Activated T-cell treated with anti-CD3 and anti-CD28 coated beads, Interleukin-2, amount 50 U/mL, for 72 hours (primary cell): Measurements from ENCODE around the gene WASHC4. TPM values are rescaled to one million over a fixed set of nuclear protein-coding genes. Genes with fewer than 3 reads are reported as not detected.

ENCODE experiments used
- ATAC-seq, 2 donors: fragments of 150-1000 bp; cut with Tn5 transposase; replicated peaks in 1 of 2; 2 replicates each; pipeline ENCODE4 v1.10.0; 2021; ENCODE audit warnings: moderate library complexity in 2 of 2, mild to moderate bottlenecking in 1 of 2
- DNase-seq, 2 donors: peaks; one replicate each; pipeline ENCODE4 v3.0.0; 2021 to 2022; ENCODE audit warnings: mixed read lengths in 1 of 2
- H3K27ac Mint-ChIP-seq: one replicate; pipeline ENCODE4 v1.8.0; 2022; ENCODE audit warnings: mild to moderate bottlenecking, moderate library complexity, mixed read lengths
- H3K27me3 Mint-ChIP-seq: one replicate; pipeline ENCODE4 v1.8.0; 2022; ENCODE audit warnings: low read depth, mixed read lengths
- H3K36me3 Mint-ChIP-seq, 2 donors: one replicate each; pipeline ENCODE4 v1.8.0; 2022; ENCODE audit warnings: mixed read lengths in 2 of 2, mild to moderate bottlenecking in 1 of 2; ENCODE audit not compliant: insufficient read depth in 2 of 2
- H3K4me1 Mint-ChIP-seq: one replicate; pipeline ENCODE4 v1.8.0; 2022; ENCODE audit warnings: low read depth, mixed read lengths
- H3K4me3 Mint-ChIP-seq, 2 donors: one replicate each; pipeline ENCODE4 v1.8.0; 2022; ENCODE audit warnings: mild to moderate bottlenecking in 2 of 2, mixed read lengths in 2 of 2, moderate library complexity in 2 of 2
- H3K9me3 Mint-ChIP-seq, 2 donors: one replicate each; pipeline ENCODE4 v1.8.0; 2022; ENCODE audit warnings: mixed read lengths in 2 of 2
- total RNA-seq, 2 donors: library from RNA; stranded (reverse); gene quantifications; one replicate each; pipeline ENCODE4 v1.2.3, GENCODE V29; 2022

The WASHC4 gene, protein sequence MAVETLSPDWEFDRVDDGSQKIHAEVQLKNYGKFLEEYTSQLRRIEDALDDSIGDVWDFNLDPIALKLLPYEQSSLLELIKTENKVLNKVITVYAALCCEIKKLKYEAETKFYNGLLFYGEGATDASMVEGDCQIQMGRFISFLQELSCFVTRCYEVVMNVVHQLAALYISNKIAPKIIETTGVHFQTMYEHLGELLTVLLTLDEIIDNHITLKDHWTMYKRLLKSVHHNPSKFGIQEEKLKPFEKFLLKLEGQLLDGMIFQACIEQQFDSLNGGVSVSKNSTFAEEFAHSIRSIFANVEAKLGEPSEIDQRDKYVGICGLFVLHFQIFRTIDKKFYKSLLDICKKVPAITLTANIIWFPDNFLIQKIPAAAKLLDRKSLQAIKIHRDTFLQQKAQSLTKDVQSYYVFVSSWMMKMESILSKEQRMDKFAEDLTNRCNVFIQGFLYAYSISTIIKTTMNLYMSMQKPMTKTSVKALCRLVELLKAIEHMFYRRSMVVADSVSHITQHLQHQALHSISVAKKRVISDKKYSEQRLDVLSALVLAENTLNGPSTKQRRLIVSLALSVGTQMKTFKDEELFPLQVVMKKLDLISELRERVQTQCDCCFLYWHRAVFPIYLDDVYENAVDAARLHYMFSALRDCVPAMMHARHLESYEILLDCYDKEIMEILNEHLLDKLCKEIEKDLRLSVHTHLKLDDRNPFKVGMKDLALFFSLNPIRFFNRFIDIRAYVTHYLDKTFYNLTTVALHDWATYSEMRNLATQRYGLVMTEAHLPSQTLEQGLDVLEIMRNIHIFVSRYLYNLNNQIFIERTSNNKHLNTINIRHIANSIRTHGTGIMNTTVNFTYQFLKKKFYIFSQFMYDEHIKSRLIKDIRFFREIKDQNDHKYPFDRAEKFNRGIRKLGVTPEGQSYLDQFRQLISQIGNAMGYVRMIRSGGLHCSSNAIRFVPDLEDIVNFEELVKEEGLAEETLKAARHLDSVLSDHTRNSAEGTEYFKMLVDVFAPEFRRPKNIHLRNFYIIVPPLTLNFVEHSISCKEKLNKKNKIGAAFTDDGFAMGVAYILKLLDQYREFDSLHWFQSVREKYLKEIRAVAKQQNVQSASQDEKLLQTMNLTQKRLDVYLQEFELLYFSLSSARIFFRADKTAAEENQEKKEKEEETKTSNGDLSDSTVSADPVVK
- 10 to 100 TPM; 39.5 to 40.0 TPM for total RNA-seq

DNA sequence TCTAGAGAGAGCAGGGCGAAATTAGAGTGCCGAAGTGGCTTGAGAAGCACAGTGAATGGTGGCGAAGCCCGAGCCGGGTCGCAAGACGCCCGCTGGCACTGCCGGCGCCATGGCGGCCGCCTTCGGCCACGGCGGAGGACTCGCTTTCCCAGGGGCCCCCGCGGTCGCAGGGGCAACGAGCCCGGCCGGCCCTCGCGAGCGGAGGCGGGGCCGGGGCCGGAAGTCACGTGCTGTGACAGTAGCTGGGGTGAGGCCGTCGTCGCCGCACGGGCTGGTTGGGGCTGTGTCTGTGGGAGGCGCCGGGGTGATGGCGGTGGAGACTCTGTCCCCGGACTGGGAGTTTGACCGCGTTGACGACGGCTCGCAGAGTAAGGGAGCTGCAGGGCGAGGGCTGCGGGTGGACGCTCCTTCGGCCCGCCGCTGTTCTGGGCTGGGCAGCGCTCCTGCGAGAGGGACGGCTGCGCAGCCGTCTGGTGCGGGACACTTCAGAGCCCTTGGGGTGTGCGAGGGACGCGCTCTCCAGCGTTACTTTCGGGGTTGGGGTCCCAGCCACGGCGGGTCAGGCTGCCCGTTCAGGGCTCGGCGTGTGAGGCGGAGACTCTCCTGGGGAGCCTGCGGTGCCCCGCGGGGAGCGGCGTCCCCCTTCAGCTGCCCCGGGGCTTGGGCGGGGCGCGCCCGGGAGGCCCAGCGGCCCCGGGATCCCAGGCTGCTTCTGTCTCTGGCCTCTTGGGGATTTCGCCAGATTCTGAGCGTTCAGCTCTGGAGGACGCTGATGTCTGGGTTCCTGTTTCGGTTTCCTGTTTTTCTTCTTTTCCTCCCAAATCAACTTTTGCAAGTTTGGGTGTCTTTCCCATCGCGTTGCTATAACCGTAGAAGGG lies at the start of gene WASHC4:
Gene WASHC4 (plus strand): TSS at position 238 of the 878 bp plus-strand sequence. CDS start 70 bp downstream, at position 308.
- H3K27me3 Mint-ChIP-seq: peaks cover 9% of the 10 kb centered on the region
- H3K9me3 Mint-ChIP-seq: peaks cover 0 to 2% of the 10 kb centered on the region in 2 donors
- H3K27ac Mint-ChIP-seq: peak within 1 kb of the TSS; percentile 96
- H3K4me3 Mint-ChIP-seq: peak within 1 kb of the TSS; percentile 97 to 99
- peaks cover 46% of the 10 kb centered on the region for H3K4me1 Mint-ChIP-seq
- H3K36me3 Mint-ChIP-seq: peaks cover 7 to 8% of the 10 kb centered on the region in 2 donors
- ATAC-seq (peak; percentile 98), DNase-seq (peak; percentile 97)

DNA sequence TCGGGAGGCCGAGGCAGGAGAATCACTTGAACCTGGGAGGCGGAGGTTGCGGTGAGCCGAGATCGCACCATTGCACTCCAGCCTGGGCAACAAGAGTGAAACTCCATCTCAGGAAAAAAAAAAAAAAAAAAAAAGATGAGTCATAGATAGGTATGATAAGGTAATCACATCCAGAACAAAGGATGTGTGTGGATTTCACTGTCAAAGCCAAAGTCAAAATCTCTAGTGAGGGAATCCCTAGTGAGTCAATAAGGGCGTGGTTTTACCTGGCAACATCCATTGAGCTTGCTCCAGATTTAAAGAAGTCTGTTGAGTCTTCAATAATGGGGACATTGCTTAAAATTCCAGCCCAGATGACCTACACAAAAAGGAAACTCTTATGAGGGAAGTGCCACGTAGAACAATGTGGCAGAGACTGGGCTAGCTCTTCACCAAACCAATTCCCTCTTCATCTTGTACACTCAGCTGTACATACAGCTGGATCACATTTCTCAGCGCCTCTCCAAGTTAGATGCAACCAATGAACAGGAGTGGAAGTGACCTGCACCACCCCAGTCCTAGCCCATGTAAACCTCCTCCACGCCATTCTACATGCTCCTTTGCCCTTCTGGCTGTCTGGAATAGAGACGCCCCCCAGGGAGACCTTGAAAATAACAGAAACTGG lies 46.7 kb upstream of the WASHC4 start:
- Mint-ChIP-seq H3K27me3 (peaks cover 12% of the 10 kb centered on the region), H3K4me1 (no peaks in the 10 kb centered on the region), H3K36me3 (peaks cover 1 to 4% of the 10 kb centered on the region in 2 donors), H3K27ac (no peak overlapping the region), H3K9me3 (peaks cover 1 to 6% of the 10 kb centered on the region in 2 donors), H3K4me3 (no peak overlapping the region)
- ATAC-seq (no peak), DNase-seq (no peak)

DNA sequence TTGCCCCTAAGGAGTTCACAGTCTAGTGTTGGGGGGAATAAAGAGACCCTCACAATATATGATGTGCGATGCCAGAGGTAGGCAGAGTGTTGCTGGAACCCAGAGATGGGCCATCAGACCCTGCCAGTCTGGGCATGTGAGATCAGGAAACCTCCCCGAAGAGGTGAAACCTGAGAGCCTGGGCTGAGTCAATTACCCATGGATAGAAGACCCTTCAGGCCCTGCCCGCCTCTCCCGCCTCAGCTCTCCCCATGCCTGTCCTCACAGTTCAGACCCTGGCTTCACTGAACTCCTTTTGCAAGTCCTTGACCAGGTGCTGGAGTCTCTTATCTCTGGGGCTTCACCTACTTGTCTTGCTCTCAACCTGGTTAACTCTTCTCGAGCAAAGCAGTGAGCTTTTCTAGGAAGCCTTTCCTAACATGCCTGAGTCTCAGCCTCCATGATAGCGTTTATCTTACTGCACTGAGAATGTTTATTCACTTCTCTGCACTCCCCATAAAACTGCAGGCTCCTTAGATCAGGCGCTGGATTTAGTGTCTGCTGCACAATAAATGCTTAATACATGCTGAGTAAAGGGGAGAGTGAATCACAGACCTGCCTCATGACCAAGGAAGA lies 42.9 kb upstream of the WASHC4 start:
- Mint-ChIP-seq H3K4me3 (no peak overlapping the region), H3K27me3 (peaks cover 11% of the 10 kb centered on the region), H3K4me1 (no peaks in the 10 kb centered on the region), H3K36me3 (no peaks in the 10 kb centered on the region), H3K9me3 (no peaks in the 10 kb centered on the region), H3K27ac (no peak overlapping the region)
- DNase-seq (no peak), ATAC-seq (no peak)

DNA sequence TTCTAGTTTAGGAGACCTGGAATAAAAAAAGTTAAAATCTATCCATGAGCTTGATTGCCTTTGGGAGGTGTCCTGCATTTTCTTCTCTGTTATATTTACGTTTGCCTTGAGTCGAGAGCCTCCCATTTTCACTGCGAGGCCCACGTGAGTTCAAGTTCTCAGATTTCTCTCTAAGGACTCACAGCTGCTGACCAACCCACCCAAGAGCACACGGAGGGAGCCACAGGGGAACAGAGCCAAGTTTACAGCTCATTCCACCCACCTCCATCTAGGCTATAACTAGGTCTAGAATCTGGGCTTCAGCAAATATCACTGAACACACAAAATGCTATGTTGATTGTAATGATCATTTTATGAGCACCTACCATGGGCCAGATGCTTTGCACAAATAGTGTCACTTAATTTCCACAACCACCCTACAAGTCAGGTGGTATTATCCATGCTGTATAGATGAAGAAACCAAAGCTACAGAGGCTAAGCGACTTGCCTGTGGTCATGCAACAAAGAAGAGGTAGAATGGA lies 40.0 kb upstream of the WASHC4 start:
- Mint-ChIP-seq H3K27me3 (peaks cover 11% of the 10 kb centered on the region), H3K4me3 (no peak overlapping the region), H3K36me3 (no peaks in the 10 kb centered on the region), H3K9me3 (no peaks in the 10 kb centered on the region), H3K4me1 (no peaks in the 10 kb centered on the region), H3K27ac (no peak overlapping the region)
- ATAC-seq (no peak), DNase-seq (no peak)

DNA sequence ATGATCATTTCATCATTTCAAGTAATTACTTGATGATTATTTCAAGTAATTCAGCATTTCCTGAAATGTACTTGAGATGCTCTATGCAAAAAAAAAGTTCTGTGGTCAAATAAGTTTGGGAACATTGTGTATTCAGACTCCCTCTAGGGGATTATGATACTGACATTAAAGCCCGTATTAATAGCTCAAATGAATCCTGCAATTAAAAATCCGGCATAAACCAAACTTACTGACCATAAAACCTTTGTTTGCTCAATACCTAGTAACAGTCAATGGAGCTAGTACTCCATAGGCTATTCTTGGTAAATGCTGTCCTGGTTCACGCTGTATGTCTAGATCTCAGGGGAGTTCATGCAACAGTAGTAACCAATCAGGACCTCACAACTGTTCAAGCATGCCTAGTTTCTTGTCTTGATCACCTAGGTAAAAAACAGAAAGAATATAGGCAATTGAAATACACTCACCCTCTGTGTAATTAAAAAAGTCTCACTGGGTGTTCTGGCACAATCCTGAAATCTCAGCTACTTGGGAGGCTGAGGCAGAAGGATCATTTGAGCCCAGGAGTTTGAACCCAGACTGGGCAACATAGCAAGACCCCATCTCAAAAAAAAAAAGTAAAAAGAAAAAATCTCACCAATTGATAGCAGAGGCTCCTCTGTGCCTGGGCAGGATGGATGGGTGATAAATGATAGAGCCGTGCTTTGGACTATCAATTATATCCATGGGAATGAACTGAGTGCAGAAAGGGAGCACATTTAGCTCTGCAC lies 37.4 kb upstream of the WASHC4 start:
- H3K27me3 Mint-ChIP-seq: peaks cover 11% of the 10 kb centered on the region
- no peaks in the 10 kb centered on the region for H3K4me1 Mint-ChIP-seq
- H3K9me3 Mint-ChIP-seq: no peaks in the 10 kb centered on the region
- H3K27ac Mint-ChIP-seq: no peak overlapping the region
- ATAC-seq (no peak), DNase-seq (no peak)
- H3K4me3 Mint-ChIP-seq: no peak overlapping the region
- no peaks in the 10 kb centered on the region for H3K36me3 Mint-ChIP-seq

DNA sequence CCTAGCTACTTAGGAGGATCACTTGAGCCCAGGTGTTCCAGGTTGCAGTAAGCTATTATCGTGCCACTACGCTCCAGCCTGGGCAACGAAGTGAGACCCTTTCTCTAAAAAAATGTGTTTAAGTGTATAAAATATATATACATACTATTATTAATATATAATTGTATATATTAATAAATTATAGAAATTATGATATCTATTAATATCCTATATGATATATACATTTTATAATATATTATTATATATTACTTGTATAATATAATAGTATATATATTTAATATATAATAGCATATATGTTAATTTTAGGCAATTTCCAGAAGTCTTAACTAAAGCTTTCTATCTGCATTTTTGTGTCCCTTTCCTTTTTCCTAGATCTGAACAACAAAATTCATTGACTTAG lies 35.5 kb upstream of the WASHC4 start:
- H3K4me1 Mint-ChIP-seq: no peaks in the 10 kb centered on the region
- no peak for ATAC-seq
- H3K4me3 Mint-ChIP-seq: no peak overlapping the region

DNA sequence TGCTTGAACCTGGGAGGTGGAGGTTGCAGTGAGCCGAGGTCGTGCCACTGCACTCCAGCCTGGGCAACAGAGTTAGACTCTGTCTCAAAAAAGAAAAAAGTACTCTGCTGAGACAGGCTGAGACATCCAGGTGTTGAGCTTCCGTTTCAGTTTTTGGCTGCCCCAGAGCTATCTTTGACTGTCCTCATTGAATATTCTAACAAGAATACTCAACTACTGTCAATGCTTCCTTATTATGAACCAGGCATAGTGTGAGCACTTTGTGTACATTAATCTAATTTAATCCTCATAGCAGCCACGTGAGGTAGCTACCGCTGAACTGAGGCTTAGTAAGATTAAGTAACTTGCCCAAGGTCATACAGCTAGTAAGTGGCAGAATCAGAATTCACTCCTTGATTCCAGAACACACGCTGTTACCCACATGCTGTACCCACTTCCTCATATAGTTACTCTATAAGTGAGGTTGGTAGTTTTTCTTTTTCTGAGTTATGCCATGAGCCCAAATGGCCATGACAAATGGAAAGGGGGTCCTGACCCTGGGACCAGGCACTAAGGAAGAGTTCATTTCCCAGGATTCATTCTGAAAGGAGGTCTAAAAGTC lies 34.5 kb upstream of the WASHC4 start:
- no peak overlapping the region for H3K27ac Mint-ChIP-seq
- no peaks in the 10 kb centered on the region for H3K4me1 Mint-ChIP-seq
- H3K4me3 Mint-ChIP-seq: no peak overlapping the region
- H3K9me3 Mint-ChIP-seq: no peaks in the 10 kb centered on the region
- H3K27me3 Mint-ChIP-seq: no peaks in the 10 kb centered on the region
- ATAC-seq (no peak), DNase-seq (no peak)
- H3K36me3 Mint-ChIP-seq: no peaks in the 10 kb centered on the region

More for the DNA sequence above, 35.5 kb upstream of the WASHC4 start:
- Mint-ChIP-seq H3K9me3 (no peaks in the 10 kb centered on the region), H3K36me3 (no peaks in the 10 kb centered on the region), H3K27ac (no peak overlapping the region), H3K27me3 (no peaks in the 10 kb centered on the region)
- DNase-seq: no peak

DNA sequence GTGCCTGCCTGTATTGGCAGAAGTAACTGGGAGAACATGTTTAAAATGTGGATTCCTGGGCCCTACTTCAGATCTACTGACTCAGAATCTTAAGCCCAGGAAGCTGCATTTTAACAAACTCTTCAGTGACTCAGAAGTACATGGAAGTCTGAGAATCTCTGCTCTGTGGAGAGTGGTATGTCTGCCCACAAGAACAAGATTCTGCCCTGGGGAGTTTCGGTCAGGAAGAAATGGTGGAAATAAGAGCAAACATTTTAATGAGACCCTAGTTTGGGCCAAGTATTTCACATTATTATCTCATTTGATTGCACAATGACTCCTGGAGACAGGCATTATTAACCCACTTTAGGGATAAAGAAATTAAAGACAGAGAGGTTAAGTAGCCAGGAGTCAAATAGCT lies 31.4 kb upstream of the WASHC4 start:
- no peak for ATAC-seq
- Mint-ChIP-seq H3K4me3 (no peak overlapping the region), H3K27ac (no peak overlapping the region), H3K27me3 (peaks cover 6% of the 10 kb centered on the region), H3K4me1 (no peaks in the 10 kb centered on the region), H3K9me3 (no peaks in the 10 kb centered on the region), H3K36me3 (no peaks in the 10 kb centered on the region)
- no peak for DNase-seq

DNA sequence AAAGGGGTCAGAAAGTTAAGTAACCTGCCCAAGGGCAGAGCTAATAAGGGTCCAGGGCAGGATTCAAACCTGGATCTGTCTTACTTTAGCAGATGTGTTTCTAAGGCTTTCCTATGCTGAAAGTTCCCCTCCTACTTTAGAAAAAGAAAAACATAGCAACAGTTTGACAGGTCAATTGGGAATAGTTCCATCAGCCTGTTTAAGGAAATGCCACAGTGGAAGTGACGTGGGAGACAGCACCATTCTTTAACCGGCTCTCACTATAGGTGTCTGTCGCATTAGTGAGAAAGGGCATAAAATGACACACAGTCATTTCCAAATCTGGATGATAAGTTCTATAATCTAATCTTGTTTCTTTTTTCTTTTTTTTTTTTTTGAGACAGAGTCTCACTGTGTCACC lies 30.6 kb upstream of the WASHC4 start:
- Mint-ChIP-seq H3K27ac (no peak overlapping the region), H3K4me1 (no peaks in the 10 kb centered on the region), H3K9me3 (no peaks in the 10 kb centered on the region), H3K27me3 (peaks cover 6% of the 10 kb centered on the region), H3K36me3 (no peaks in the 10 kb centered on the region), H3K4me3 (no peak overlapping the region)
- ATAC-seq (no peak), DNase-seq (no peak)

DNA sequence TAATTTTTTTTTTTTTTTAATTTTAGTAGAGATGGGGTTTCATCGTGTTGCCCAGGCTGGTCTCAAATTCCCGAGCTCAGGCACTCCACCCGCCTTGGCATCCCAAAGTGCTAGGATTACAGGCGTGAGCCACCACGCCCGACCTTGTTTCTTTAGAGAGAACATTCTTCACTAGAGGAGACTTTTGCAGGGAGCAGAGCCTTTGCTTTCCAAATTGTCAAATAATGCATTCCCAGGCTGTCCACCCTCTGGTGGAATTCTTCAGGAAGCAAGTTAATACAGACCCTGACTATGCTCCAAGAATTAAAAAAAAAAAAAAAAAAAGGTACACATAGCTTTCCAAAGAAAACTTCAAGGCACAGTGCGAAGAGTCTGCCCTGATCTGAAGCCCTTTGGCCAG lies 30.1 kb upstream of the WASHC4 start:
- H3K9me3 Mint-ChIP-seq: no peaks in the 10 kb centered on the region
- no peaks in the 10 kb centered on the region for H3K4me1 Mint-ChIP-seq
- peaks cover 12% of the 10 kb centered on the region for H3K27me3 Mint-ChIP-seq
- no peak for DNase-seq
- no peak overlapping the region for H3K27ac Mint-ChIP-seq
- H3K4me3 Mint-ChIP-seq: no peak overlapping the region
- H3K36me3 Mint-ChIP-seq: no peaks in the 10 kb centered on the region
- ATAC-seq: no peak
